HepG2 (cell line): Measurements from ENCODE around the gene FAT1. TPM values are rescaled to one million over a fixed set of nuclear protein-coding genes. Genes with fewer than 3 reads are reported as not detected.

Experiments
- ARID3A ChIP-seq: IDR thresholded peaks from 2 replicates; pipeline ENCODE4 v1.6.1; 2012; ENCODE audit warnings: low read depth, low read length, improper control_type of control experiment
- ATF7-NPFF ChIP-seq: sonication (generic); formaldehyde crosslinking; IDR thresholded peaks from 2 replicates; pipeline ENCODE4 v1.8.1; 2023; ENCODE audit warnings: mild to moderate bottlenecking, low read depth, missing genetic modification reagents, moderate library complexity
- BCL6 ChIP-seq: IDR thresholded peaks from 2 replicates; pipeline ENCODE4 v1.6.1; 2016; ENCODE audit warnings: missing genetic modification reagents, missing compliant biosample characterization
- FOSL2 ChIP-seq: sonication (generic); formaldehyde crosslinking; IDR thresholded peaks from 2 replicates; pipeline ENCODE4 v1.4.0; 2020; ENCODE audit warnings: missing genetic modification reagents
- HOXD1 ChIP-seq: sonication (generic); formaldehyde crosslinking; IDR thresholded peaks from 2 replicates; pipeline ENCODE4 v1.5.0; 2020; ENCODE audit warnings: missing genetic modification reagents
- KDM6A ChIP-seq: IDR thresholded peaks from 2 replicates; pipeline ENCODE4 v1.6.1; 2016; ENCODE audit warnings: low read depth
- MIXL1 ChIP-seq: IDR thresholded peaks from 2 replicates; pipeline ENCODE4 v1.6.1; 2016
- MLXIP ChIP-seq: sonication (generic); formaldehyde crosslinking; IDR thresholded peaks from 2 replicates; pipeline ENCODE4 v1.9.0; 2021; ENCODE audit warnings: missing genetic modification reagents, borderline replicate concordance
- RFXANK ChIP-seq: IDR thresholded peaks from 2 replicates; pipeline ENCODE4 v1.6.1; 2016
- SALL1 ChIP-seq: sonication (generic); formaldehyde crosslinking; IDR thresholded peaks from 2 replicates; pipeline ENCODE4 v1.8.0; 2022; ENCODE audit warnings: mild to moderate bottlenecking, missing genetic modification reagents
- SIN3A ChIP-seq: IDR thresholded peaks from 2 replicates; pipeline ENCODE4 v1.6.1; 2011; ENCODE audit warnings: low read depth, mild to moderate bottlenecking, control low read depth, low read length, borderline replicate concordance
- SMAD3 ChIP-seq: sonication (generic); formaldehyde crosslinking; IDR thresholded peaks from 2 replicates; pipeline ENCODE4 v1.4.0; 2020; ENCODE audit warnings: missing genetic modification reagents
- SRSF4 ChIP-seq: fragments of 200-400 bp; formaldehyde crosslinking; IDR thresholded peaks from one replicate; pipeline ENCODE4 v1.6.1; 2018; ENCODE audit warnings: mild to moderate bottlenecking, low read depth, low read length, moderate library complexity; ENCODE audit not compliant: poor library complexity, severe bottlenecking
- TCF7 ChIP-seq: sonication (generic); IDR thresholded peaks from 2 replicates; pipeline ENCODE4 v1.6.1; 2016; ENCODE audit warnings: antibody characterized with exemption, low read depth
- XRCC5 ChIP-seq: fragments of 200-400 bp; formaldehyde crosslinking; optimal IDR thresholded peaks from 2 replicates; pipeline ENCODE3; 2017; ENCODE audit warnings: mild to moderate bottlenecking, low read length
- ZNF124 ChIP-seq: sonication (generic); formaldehyde crosslinking; IDR thresholded peaks from 2 replicates; pipeline ENCODE4 v1.4.0; 2020; ENCODE audit warnings: missing genetic modification reagents
- ZNF362 ChIP-seq: sonication (generic); formaldehyde crosslinking; IDR thresholded peaks from 2 replicates; pipeline ENCODE4 v1.4.0; 2020; ENCODE audit warnings: missing genetic modification reagents, mild to moderate bottlenecking, borderline replicate concordance
- ZNF414 ChIP-seq: sonication (generic); formaldehyde crosslinking; IDR thresholded peaks from 2 replicates; pipeline ENCODE4 v1.5.0; 2020; ENCODE audit warnings: missing genetic modification reagents
- ZNF678 ChIP-seq: sonication (generic); formaldehyde crosslinking; IDR thresholded peaks from 2 replicates; pipeline ENCODE4 v1.4.0; 2020; ENCODE audit warnings: mild to moderate bottlenecking, missing genetic modification reagents
- ZNF740 ChIP-seq: sonication (generic); formaldehyde crosslinking; IDR thresholded peaks from 2 replicates; pipeline ENCODE4 v1.4.0; 2020; ENCODE audit warnings: missing genetic modification reagents
- ZNF800 ChIP-seq: sonication (generic); formaldehyde crosslinking; IDR thresholded peaks from 2 replicates; pipeline ENCODE4 v1.4.0; 2020; ENCODE audit warnings: missing genetic modification reagents
- polyA plus RNA-seq, 8 experiments: library from polyadenylated mRNA; depleted of rRNA in 3 of 8; stranded (reverse) in 7 of 8; unstranded in 1 of 8; fragments of >200 nt; fragmentation: Illumina TruSeq in 4 of 8; extraction: Trizol in 4 of 8; gene quantifications; 2 replicates each; pipeline versions ENCODE4 v1.2.1 to v1.2.3, GENCODE V29; 2011 to 2016; ENCODE audit warnings: low read depth in 4 of 8, missing spikeins in 1 of 8, mixed read lengths in 1 of 8; ENCODE audit not compliant: insufficient read depth in 1 of 8
- total RNA-seq, 5 experiments: library from RNA; depleted of rRNA; stranded (reverse); fragments of >200 nt; fragmentation: Illumina TruSeq; extraction: Trizol; gene quantifications; 2 replicates each; pipeline ENCODE4 v1.2.3, GENCODE V29; 2016; ENCODE audit warnings: low read depth in 1 of 5

The FAT1 gene
- total and polyA plus RNA-seq, 2 of the 13 experiments (the other 11 are each of a cell fraction or from before 2014, with no cell fraction given): 185 to 216 TPM

- TF ChIP-seq SIN3A: peak; percentile 62; the same call in 1 of the 2 replicates
- TF ChIP-seq BCL6 (CRISPR knock-in tag): peak; percentile 98
- TF ChIP-seq ZNF124 (CRISPR knock-in tag): no peak
- peak; percentile 63; the same call in 1 of the 2 replicates for TF ChIP-seq ZNF800
- peak; percentile 75 for TF ChIP-seq ARID3A
- TF ChIP-seq ATF7-NPFF (CRISPR knock-in tag): no peak
- TF ChIP-seq SMAD3 (CRISPR knock-in tag): 0 out of 2 replicates have a peak, but pooled peaks have one; percentile 82
- TF ChIP-seq MIXL1 (CRISPR knock-in tag): peak; percentile 97
- TF ChIP-seq SRSF4: no peak
- TF ChIP-seq FOSL2 (CRISPR knock-in tag): peak; percentile 82
- peak; percentile 96 for TF ChIP-seq SALL1 (CRISPR knock-in tag)
- no peak for TF ChIP-seq ZNF678 (CRISPR knock-in tag)
- no peak for TF ChIP-seq ZNF740 (CRISPR knock-in tag)
- TF ChIP-seq KDM6A (CRISPR knock-in tag): peak; percentile 77; the same call in 1 of the 2 replicates
- TF ChIP-seq HOXD1 (CRISPR knock-in tag): 0 out of 2 replicates have a peak, but pooled peaks have one; percentile 49
- no peak for TF ChIP-seq ZNF362 (CRISPR knock-in tag)
- peak; percentile 83; the same call in 1 of the 2 replicates for TF ChIP-seq ZNF414 (CRISPR knock-in tag)
- peak; percentile 64 for TF ChIP-seq XRCC5
- no peak for TF ChIP-seq MLXIP (CRISPR knock-in tag)
- TF ChIP-seq RFXANK (CRISPR knock-in tag): 0 out of 2 replicates have a peak, but pooled peaks have one; percentile 35
- TF ChIP-seq TCF7: peak; percentile 47
Measured at GRCh38 chr4:186765673-186766546, 42.3 kb upstream of the FAT1 start (continued).
